ENCODE measurements around the gene TNPO3.

DNA sequence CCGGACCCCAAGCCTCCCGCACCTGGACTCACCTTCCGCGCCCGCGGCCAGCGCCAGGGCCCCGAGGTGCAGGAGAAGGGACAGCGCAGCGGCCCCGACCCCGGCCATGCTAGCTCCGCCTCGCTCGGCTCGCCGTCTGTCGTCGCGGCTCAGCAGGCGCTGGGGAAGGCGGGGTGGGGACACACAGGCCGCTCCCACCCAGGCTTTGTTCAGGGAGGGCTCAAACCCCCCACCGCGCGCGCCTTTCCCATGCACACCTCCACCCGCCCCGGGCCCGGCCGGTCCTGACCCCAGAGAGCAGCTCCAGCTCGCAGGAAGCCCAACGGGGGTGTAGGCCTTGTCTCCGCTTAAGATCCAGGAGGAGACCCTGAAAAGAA, 144.4 kb downstream of the TNPO3 start, which contains the start of gene KCP:
- TF ChIP-seq, protein P1, sequence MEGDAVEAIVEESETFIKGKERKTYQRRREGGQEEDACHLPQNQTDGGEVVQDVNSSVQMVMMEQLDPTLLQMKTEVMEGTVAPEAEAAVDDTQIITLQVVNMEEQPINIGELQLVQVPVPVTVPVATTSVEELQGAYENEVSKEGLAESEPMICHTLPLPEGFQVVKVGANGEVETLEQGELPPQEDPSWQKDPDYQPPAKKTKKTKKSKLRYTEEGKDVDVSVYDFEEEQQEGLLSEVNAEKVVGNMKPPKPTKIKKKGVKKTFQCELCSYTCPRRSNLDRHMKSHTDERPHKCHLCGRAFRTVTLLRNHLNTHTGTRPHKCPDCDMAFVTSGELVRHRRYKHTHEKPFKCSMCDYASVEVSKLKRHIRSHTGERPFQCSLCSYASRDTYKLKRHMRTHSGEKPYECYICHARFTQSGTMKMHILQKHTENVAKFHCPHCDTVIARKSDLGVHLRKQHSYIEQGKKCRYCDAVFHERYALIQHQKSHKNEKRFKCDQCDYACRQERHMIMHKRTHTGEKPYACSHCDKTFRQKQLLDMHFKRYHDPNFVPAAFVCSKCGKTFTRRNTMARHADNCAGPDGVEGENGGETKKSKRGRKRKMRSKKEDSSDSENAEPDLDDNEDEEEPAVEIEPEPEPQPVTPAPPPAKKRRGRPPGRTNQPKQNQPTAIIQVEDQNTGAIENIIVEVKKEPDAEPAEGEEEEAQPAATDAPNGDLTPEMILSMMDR (IDR thresholded peaks at IDR 0.05) = no peak
- no peak for TF ChIP-seq EP300 (IDR thresholded peaks at IDR 0.05)
- TF ChIP-seq POLR2A (IDR thresholded peaks at IDR 0.05) = no peak
- no peak for TF ChIP-seq POLR2AphosphoS5 (IDR thresholded peaks at IDR 0.05)

Measured in suprapubic skin (tissue), 4 donors.